ENCODE measurements around the gene CXCL17.

Gene CXCL17

DNA sequence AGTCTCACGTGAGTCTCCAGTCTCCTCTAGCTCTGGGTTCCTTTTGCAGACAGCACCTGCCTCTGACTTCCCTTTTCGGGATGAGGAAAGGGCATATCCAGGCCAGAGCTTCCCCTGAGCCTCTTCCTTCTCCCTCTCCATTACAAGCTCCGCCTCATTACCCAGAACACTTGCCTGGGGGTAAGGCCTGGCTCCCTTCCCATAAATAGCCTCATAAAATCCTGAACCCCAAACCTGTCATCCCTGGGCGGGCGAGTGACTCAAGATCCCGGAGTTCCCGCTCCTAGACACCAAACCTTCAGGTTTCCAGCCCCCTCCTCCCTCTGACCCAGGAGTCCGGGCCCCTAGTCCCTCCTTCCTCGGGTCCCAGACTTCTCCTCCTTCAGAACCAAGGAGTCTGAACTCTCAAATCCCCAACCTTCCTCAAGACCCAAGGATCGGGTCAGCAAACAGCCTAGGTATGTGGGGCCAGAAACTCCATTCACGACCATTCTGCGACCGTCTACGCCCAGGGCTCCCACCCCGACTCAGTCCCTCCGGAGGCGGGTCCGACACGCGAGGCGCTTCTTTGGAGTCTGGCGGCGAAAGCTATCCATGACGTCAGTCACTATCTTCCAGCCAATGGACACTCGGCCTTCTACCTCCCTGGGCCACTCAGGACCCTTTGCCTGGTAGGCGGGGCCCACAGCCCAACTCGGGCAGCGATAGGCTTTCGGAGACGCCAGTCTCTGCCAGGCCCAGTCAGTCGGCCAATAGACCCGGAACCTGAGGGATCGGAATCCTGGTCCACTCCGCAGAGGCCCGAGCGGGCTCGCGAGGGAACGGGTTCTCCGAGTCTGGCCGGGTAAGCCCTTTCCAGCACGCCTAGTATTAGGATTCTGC lies 46.1 kb downstream of the CXCL17 start:
- Histone ChIP-seq H3K36me3 (ENCODE audit: insufficient read depth, low read length) (no peaks in the 10 kb centered on the region), H3K9me3 (ENCODE audit: low read length) (no peaks in the 10 kb centered on the region), H3K4me1 (ENCODE audit: insufficient read depth, low read length) (peaks cover 35% of the 10 kb centered on the region), H3K4me3 (ENCODE audit: low read length) (peak overlapping the region; percentile 64), H3K27me3 (ENCODE audit: insufficient read depth, low read length) (peaks cover 8% of the 10 kb centered on the region), H2AFZ (ENCODE audit: low read depth, low read length) (peak overlapping the region; percentile 57)

DNA sequence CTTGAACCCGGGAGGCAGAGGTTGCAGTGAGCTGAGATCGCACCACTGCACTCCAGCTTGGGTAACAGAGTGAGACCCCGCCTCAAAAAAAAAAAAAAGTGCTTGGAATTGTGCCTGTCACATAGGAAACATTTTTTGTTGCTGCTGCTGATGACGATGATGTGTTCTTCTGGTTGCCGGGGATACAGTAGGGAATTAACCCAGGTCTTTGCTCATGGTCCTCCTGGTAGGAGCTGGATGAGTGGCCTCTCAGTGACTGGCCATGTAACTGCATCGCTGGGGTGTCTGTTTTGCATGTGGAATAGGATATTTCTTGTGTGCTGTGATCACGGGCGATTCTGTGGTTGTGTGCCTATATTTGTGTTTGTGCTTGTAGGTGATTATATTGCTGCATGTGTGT lies 48.0 kb downstream of the CXCL17 start:
- Histone ChIP-seq H3K36me3 (ENCODE audit: insufficient read depth, low read length) (no peaks in the 10 kb centered on the region), H3K4me1 (ENCODE audit: insufficient read depth, low read length) (peaks cover 27% of the 10 kb centered on the region), H3K4me3 (ENCODE audit: low read length) (no peak overlapping the region), H2AFZ (ENCODE audit: low read depth, low read length) (no peak overlapping the region), H3K9me3 (ENCODE audit: low read length) (no peaks in the 10 kb centered on the region), H3K27me3 (ENCODE audit: insufficient read depth, low read length) (peaks cover 20% of the 10 kb centered on the region)

DNA sequence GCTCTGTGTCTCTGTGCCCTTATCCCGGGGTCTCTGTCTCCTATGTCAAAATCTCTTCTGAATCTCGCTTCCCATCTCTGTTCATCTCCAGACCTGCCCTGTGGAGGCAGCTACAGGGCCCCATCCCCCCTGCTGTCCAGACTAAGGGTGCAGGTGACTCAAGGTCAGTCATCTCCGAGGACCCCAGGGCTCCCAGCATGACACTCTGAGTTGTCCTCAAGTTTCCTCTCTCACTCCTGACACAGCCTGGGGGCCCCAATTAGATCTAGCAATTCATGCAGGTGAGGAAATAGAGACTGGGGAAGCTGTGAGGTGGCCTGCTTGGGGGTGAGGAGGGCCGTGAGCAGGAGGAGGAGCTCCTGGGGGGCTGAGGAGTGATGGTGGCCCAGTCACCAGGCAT lies 50.6 kb downstream of the CXCL17 start:
- peaks cover 25% of the 10 kb centered on the region for H3K27me3 ChIP-seq (ENCODE audit: insufficient read depth, low read length)
- no peaks in the 10 kb centered on the region for H3K9me3 ChIP-seq (ENCODE audit: low read length)
- peaks cover 18% of the 10 kb centered on the region for H3K4me1 ChIP-seq (ENCODE audit: insufficient read depth, low read length)
- no peak overlapping the region for H3K4me3 ChIP-seq (ENCODE audit: low read length)
- no peaks in the 10 kb centered on the region for H3K36me3 ChIP-seq (ENCODE audit: insufficient read depth, low read length)
- no peak overlapping the region for H2AFZ ChIP-seq (ENCODE audit: low read depth, low read length)

DNA sequence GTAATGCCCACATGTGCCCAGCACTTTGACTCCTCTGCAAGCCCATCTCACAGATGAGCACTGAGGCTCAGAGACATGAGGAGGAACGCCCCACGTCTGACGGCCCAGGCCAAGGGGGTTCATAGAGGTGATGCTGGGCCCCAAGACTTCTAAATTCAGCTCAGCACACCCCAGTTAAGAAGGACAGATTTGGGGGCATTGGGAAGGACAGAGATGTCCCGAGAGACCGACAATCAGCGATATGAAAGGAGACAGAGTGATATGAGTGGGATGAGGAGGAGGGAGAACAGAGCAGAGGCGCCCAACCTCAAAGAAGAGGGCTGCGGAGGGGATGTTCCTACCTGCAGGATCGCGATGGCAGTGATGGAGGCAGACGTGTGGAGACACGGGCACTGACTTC lies 52.8 kb downstream of the CXCL17 start, which contains the start of gene CNFN:
Gene CNFN, minus strand, starts transcription at position 399 of the 400 bp plus-strand sequence. CDS start 1,260 bp downstream, outside the sequence.
- H3K27me3 ChIP-seq (ENCODE audit: insufficient read depth, low read length), result peaks cover 25% of the 10 kb centered on the region
- H3K36me3 ChIP-seq (ENCODE audit: insufficient read depth, low read length), result no peaks in the 10 kb centered on the region
- no peaks in the 10 kb centered on the region for H3K9me3 ChIP-seq (ENCODE audit: low read length)
- no peak within 1 kb of the TSS for H3K4me3 ChIP-seq (ENCODE audit: low read length)
- H2AFZ ChIP-seq (ENCODE audit: low read depth, low read length), result no peak within 1 kb of the TSS
- H3K4me1 ChIP-seq (ENCODE audit: insufficient read depth, low read length), result peaks cover 2% of the 10 kb centered on the region

- Histone ChIP-seq H3K27me3 (ENCODE audit: insufficient read depth, low read length) (peaks cover 25% of the 10 kb centered on the region), H3K4me3 (ENCODE audit: low read length) (no peak overlapping the region), H3K4me1 (ENCODE audit: insufficient read depth, low read length) (no peaks in the 10 kb centered on the region), H3K9me3 (ENCODE audit: low read length) (no peaks in the 10 kb centered on the region), H3K36me3 (ENCODE audit: insufficient read depth, low read length) (no peaks in the 10 kb centered on the region), H2AFZ (ENCODE audit: low read depth, low read length) (no peak overlapping the region)
Observed at GRCh38 chr19:42388851-42389489, 53.8 kb downstream of the CXCL17 start.

DNA sequence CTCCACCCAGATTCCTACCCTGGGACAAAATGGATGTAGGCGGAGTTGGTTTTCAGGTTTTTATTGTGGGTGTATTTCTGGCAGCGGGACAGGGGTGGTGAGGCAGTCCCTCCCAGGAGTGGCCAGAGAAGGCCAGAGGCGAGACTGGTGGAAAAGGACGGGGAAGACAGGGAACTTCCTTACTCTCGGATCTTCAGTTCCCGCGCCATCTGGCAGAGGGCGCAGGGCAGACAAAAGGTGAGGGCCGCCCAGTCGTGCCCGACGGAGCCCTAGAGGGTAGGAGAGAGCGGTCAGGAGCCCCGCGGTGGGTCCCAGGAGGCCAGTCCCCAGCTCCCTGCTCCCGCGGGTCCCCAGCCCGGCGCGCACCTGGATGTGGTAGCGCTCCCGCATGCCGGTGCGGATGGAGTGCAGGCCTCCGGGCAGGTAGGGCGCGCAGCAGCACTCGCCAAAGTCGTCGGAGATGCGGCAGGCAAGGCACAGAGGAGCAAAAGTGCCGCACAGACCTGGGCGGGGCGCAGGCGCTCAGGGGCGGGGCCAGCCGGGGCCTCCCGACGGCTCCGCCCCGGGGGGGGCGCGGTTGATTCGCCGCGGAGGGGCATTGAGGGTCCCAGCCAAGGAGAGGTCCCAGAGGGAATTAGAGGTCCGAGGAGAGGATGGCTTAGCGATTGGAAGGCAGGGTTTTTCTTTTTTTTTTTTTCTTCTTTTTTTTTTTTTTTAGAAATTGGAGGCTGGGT lies 55.6 kb downstream of the CXCL17 start:
- Histone ChIP-seq H3K36me3 (ENCODE audit: insufficient read depth, low read length) (no peaks in the 10 kb centered on the region), H3K4me1 (ENCODE audit: insufficient read depth, low read length) (no peaks in the 10 kb centered on the region), H3K4me3 (ENCODE audit: low read length) (peak overlapping the region; percentile 23), H3K9me3 (ENCODE audit: low read length) (no peaks in the 10 kb centered on the region), H2AFZ (ENCODE audit: low read depth, low read length) (peak overlapping the region; percentile 74), H3K27me3 (ENCODE audit: insufficient read depth, low read length) (peaks cover 21% of the 10 kb centered on the region)

DNA sequence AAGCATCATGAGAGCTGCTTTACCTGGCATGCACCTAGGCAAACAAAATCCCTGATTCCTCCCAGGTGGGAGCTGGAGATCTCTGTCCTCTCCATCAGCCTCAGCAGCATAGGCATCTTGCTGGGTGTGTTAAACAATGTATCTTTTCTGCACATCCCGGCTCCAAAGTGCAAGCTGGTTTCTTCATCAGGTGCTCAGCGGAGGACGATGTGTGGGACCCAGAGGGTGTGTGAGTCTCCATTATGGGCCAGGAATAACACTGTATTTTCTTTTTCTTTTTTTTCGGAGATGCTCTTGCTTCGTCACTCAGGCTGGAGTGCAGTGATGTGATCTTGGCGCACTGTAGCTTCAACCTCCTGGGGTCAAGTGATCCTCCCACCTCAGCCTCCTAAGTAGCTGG lies 62.6 kb downstream of the CXCL17 start:
- Histone ChIP-seq H3K9me3 (ENCODE audit: low read length) (no peaks in the 10 kb centered on the region), H3K4me3 (ENCODE audit: low read length) (no peak overlapping the region), H2AFZ (ENCODE audit: low read depth, low read length) (no peak overlapping the region), H3K36me3 (ENCODE audit: insufficient read depth, low read length) (peaks cover 14% of the 10 kb centered on the region), H3K4me1 (ENCODE audit: insufficient read depth, low read length) (peaks cover 3% of the 10 kb centered on the region), H3K27me3 (ENCODE audit: insufficient read depth, low read length) (no peaks in the 10 kb centered on the region)

All from neuron (in vitro differentiated cells).